MCF 10A (cell line): ENCODE measurements around the gene SELENOP. TPM values are rescaled to one million over a fixed set of nuclear protein-coding genes. Genes with fewer than 3 reads are reported as not detected.
A peak's percentile ranks its signal among the peaks of the same experiment; 100 is the strongest.

Source experiments
- BruUV-seq: library from RNA; stranded (reverse); fragments of 400-500 nt; replicated peaks from 2 replicates; lab custom pipeline; 2021; lab: Mats Ljungman, UMichigan
- CTCF ChIA-PET: fragments of 300-600 bp; sonication (Branson Sonifier 250); formaldehyde crosslinking; extraction: SDS; loops from one replicate; lab custom pipeline; 2021; ENCODE audit warnings: antibody characterized with exemption, inconsistent platforms; lab: Yijun Ruan, JAX
- POLR2A ChIA-PET: fragments of 300-600, 350-650 bp; sonication (Branson Sonifier 250); formaldehyde crosslinking; extraction: SDS; loops from one replicate; lab custom pipeline; 2020; ENCODE audit warnings: antibody characterized with exemption, inconsistent platforms; lab: Yijun Ruan, JAX
- DNase-seq: peaks from one replicate; pipeline ENCODE4 v3.0.0-alpha.2; 2018; ENCODE audit not compliant: unreplicated experiment
- H3K27ac Mint-ChIP-seq: one replicate; pipeline ENCODE4 v1.8.0; 2022; ENCODE audit warnings: mild to moderate bottlenecking, low read depth, mixed read lengths; ENCODE audit not compliant: unreplicated experiment
- H3K27me3 Mint-ChIP-seq: one replicate; pipeline ENCODE4 v1.8.0; 2022; ENCODE audit warnings: mixed read lengths; ENCODE audit not compliant: insufficient read depth, unreplicated experiment
- H3K36me3 Mint-ChIP-seq: one replicate; pipeline ENCODE4 v1.8.0; 2022; ENCODE audit warnings: mild to moderate bottlenecking, moderate library complexity, mixed read lengths; ENCODE audit not compliant: insufficient read depth, unreplicated experiment
- H3K4me1 Mint-ChIP-seq: one replicate; pipeline ENCODE4 v1.8.0; 2022; ENCODE audit warnings: mixed read lengths; ENCODE audit not compliant: insufficient read depth, unreplicated experiment
- H3K4me3 Mint-ChIP-seq: one replicate; pipeline ENCODE4 v1.8.0; 2022; ENCODE audit warnings: mild to moderate bottlenecking, moderate library complexity, mixed read lengths; ENCODE audit not compliant: unreplicated experiment
- H3K9me3 Mint-ChIP-seq: one replicate; pipeline ENCODE4 v1.8.0; 2022; ENCODE audit warnings: mixed read lengths; ENCODE audit not compliant: unreplicated experiment
- CTCF ChIP-seq: fragments of 200-600 bp; IDR thresholded peaks from one replicate; pipeline ENCODE4 v1.8.0; 2022; ENCODE audit warnings: antibody characterized with exemption, mild to moderate bottlenecking; ENCODE audit not compliant: unreplicated experiment
- intact Hi-C: fragments of 100-400 bp; cut with micrococcal nuclease; formaldehyde crosslinking; loops from 2 replicates; pipeline ENCODE4 v1.14.1; 2022
- total RNA-seq: library from RNA; stranded (reverse); gene quantifications from 2 replicates; pipeline ENCODE4 v1.2.3, GENCODE V29; 2022

Gene SELENOP
- total RNA-seq, 1 experiment from 2014 or later, result 8.3 TPM

- no TSS peak for BruUV-seq
- no peaks in the 10 kb centered on the region for H3K27me3 Mint-ChIP-seq
- peak; percentile 13 for DNase-seq
- POLR2A ChIA-PET, result interaction anchor here (0.6 to 3.3 kb wide), 10 partner anchors 9 to 251 kb away, joined by 3 to 29 read pairs (median 3); partner anchors contain the start of gene SELENOP
- CTCF ChIA-PET, result interaction anchor here (0.6 to 0.9 kb wide), 6 partner anchors 12 to 518 kb away, joined by 3 to 4 read pairs (median 3); no protein-coding TSS in a partner anchor
- H3K36me3 Mint-ChIP-seq, result no peaks in the 10 kb centered on the region
- no peak for TF ChIP-seq CTCF
- peak overlapping the region; percentile 36 for H3K27ac Mint-ChIP-seq
- intact Hi-C loops, result no loop called here
- H3K9me3 Mint-ChIP-seq, result no peaks in the 10 kb centered on the region
- no peak overlapping the region for H3K4me3 Mint-ChIP-seq
- H3K4me1 Mint-ChIP-seq, result peaks cover 27% of the 10 kb centered on the region
Measured at GRCh38 chr5:42842921-42843641, 31.4 kb upstream of the SELENOP start.

- no peaks in the 10 kb centered on the region for H3K9me3 Mint-ChIP-seq
- ChIA-PET CTCF (interaction anchor here (0.7 to 1.9 kb wide), 6 partner anchors 14 to 1431 kb away, joined by 3 to 8 read pairs (median 3); partner anchors contain the start of gene SELENOP), POLR2A (interaction anchor here (0.7 to 4.7 kb wide), 8 partner anchors 10 to 937 kb away, joined by 3 to 61 read pairs (median 5); partner anchors contain the start of genes RIMOC1 and SELENOP)
- no peaks in the 10 kb centered on the region for H3K36me3 Mint-ChIP-seq
- H3K4me3 Mint-ChIP-seq, result peak overlapping the region; percentile 35
- H3K27me3 Mint-ChIP-seq, result no peaks in the 10 kb centered on the region
- peaks cover 27% of the 10 kb centered on the region for H3K4me1 Mint-ChIP-seq
- H3K27ac Mint-ChIP-seq, result peak overlapping the region; percentile 81
- DNase-seq, result no peak
- no peak for TF ChIP-seq CTCF
- intact Hi-C loops, result no loop called here
- BruUV-seq, result no TSS peak
Measured at GRCh38 chr5:42840842-42841567, 29.3 kb upstream of the SELENOP start.

GRCh38 chr5:42840269-42840668 is 28.6 kb upstream of the SELENOP start:
- Mint-ChIP-seq H3K27me3 (no peaks in the 10 kb centered on the region), H3K4me1 (peaks cover 27% of the 10 kb centered on the region), H3K4me3 (peak overlapping the region; percentile 35), H3K27ac (peak overlapping the region; percentile 81), H3K36me3 (no peaks in the 10 kb centered on the region), H3K9me3 (no peaks in the 10 kb centered on the region)
- BruUV-seq, result no TSS peak
- peak; percentile 88 for DNase-seq
- ChIA-PET POLR2A (interaction anchor here (0.6 to 4.7 kb wide), 13 partner anchors 9 to 936 kb away, joined by 3 to 61 read pairs (median 4); partner anchors contain the start of genes RIMOC1 and SELENOP), CTCF (interaction anchor here (0.6 to 1.9 kb wide), 6 partner anchors 13 to 1430 kb away, joined by 3 to 8 read pairs (median 4); partner anchors contain the start of gene SELENOP)
- TF ChIP-seq CTCF, result no peak
- intact Hi-C loops, result no loop called here

GRCh38 chr5:42839196-42839595 is 27.5 kb upstream of the SELENOP start:
- H3K9me3 Mint-ChIP-seq, result no peaks in the 10 kb centered on the region
- no peaks in the 10 kb centered on the region for H3K27me3 Mint-ChIP-seq
- no peak for DNase-seq
- no TSS peak for BruUV-seq
- H3K27ac Mint-ChIP-seq, result no peak overlapping the region
- intact Hi-C loops, result no loop called here
- ChIA-PET POLR2A (interaction anchor here (1.2 to 4.7 kb wide), 3 partner anchors 14 to 28 kb away, joined by 4 to 61 read pairs (median 18); partner anchors contain the start of gene SELENOP), CTCF (no interaction called here)
- no peak overlapping the region for H3K4me3 Mint-ChIP-seq
- H3K36me3 Mint-ChIP-seq, result no peaks in the 10 kb centered on the region
- no peak for TF ChIP-seq CTCF
- peaks cover 27% of the 10 kb centered on the region for H3K4me1 Mint-ChIP-seq
